HS-5 (cell line): ENCODE results near the gene CRLF3.
"Not testable (repeated sequence)": the region's sequence is repeated elsewhere in the genome, so short reads cannot be mapped to it uniquely, and the experiment has no call there.

Source experiments
- DNase-seq: peaks from one replicate; pipeline ENCODE4 v3.0.0-alpha.2; 2012; ENCODE audit warnings: low read depth

Gene CRLF3

DNA sequence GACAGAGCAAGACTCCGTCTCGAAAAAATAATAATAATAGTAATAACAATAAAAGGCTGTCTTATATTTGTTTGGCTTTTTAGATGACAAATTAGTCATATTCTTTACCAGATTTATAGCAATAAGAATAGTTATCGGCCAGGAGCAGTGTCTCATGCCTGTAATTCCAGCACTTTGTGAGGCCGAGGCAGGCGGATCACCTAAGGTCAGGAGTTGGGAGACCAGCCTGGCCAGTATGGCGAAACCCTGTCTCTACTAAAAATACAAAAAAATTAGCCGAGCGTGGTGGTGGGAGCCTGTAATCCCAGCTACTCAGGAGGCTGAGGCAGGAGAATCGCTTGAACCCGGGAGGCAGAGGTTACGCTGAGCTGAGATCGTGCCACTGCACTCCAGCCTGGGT, 10.3 kb downstream of the CRLF3 start:
- DNase-seq, result not testable (repeated sequence)

DNA sequence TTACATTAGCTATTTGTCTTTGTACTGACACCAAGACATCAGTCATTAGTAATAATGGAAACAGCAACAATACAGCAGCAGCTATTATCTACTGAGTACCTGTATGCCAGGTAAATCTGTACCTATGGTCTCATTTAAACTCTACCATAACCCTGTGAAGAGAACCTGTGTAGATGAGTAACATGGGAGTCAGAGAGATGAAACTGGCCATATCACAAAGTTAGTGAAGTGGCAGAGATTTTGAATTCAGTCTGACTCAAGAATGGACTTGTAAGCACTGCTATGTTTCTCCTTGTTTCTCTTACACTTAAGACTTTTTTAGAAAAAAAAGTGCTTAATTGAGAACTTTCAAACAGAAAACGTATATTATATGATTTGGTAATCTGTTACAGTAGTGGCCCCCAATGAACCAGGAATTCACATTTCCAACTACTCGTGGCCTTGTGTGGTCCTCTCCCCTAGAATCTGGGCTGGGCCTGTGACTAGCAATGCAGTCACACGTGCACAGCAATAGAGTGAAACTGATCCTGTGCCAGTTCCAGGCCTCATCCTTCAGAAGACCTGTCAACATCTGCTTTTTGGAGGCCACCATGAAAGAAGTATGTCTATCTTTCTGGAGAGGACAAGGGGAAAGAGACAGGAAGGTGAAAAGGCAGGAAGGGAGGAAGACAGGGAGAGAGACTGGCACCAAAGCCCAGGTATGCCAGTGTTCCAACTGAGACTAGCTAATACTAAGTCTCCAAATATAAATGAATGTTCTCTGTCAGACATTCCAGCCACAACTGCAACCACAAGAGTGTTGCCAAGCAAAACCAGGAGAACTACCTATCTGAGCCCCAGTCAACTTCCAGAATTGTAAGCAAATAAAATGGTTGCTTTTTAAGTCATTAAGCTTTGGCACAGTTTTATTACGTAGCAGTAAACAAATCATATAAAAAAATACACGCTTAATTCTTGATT, 12.0 kb downstream of the CRLF3 start:
- no peak for DNase-seq

DNA sequence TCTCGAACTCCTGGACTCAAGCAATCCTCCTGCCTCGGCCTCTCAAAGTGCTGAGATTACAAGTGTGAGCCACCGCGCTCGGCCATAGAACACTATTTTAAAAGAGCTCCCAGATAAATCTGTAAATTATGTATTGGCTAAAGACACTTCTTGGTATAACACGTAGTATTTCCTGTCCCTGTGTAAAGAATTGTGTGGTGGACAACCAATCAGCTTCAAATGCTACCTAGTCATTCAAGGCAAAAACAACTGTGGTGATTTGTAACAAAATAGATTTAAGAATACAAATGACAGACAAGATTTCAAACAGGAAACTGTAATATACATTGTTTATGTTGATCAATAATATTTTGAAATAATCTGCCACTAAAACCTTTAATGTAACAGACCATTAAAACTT, 14.6 kb downstream of the CRLF3 start:
- no peak for DNase-seq

DNA sequence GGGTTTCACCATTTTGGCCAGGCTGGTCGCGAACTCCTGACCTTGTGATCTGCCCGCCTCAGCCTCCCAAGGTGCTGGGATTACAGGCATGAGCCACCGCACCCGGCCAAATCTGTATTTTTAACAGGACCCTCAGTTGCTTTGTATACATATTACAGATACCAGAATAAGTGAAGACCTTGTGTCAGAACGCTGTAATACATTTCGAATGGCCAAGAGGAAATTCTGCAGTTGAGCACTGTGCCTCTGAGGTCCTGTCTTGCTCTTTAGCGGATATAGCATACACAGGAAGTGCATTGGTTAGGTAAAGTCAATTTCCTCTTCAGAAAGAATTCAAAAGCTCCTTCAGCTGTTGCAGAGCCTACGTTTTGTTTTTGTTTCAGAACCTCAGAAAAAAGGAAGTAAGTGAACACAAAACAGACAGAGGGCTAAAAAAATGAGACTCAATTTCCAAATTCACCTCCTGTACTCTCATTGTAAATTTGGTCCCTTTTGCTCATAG, 15.7 kb downstream of the CRLF3 start:
- DNase-seq, result no peak

DNA sequence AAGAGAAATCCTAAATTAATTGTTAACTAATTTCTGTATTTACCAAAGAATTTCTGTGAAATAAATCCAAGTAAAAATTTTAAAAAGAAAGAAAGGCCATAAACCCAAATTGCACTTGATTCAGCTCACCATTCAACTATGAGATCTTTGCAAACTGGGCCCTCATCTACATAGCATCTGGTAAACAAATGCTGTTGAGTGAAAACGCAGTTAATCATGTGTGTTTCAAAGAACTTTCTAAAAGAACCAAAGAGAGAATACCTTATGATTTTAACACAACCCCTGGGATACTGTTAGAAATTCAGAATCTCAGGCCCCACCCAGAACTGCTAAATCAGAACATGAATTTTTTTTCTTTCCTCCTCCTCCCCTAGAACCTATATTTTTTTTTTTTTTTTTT, 16.6 kb downstream of the CRLF3 start:
- DNase-seq, result no peak

- no peak for DNase-seq
Observed at GRCh38 chr17:30805944-30806456, 18.5 kb downstream of the CRLF3 start.

- DNase-seq, result no peak
Observed at GRCh38 chr17:30801671-30802070, 22.8 kb downstream of the CRLF3 start.

GRCh38 chr17:30796016-30796415, 28.5 kb downstream of the CRLF3 start:
- DNase-seq, result no peak

- no peak for DNase-seq
Observed at GRCh38 chr17:30794372-30794771, 30.1 kb downstream of the CRLF3 start.

DNA sequence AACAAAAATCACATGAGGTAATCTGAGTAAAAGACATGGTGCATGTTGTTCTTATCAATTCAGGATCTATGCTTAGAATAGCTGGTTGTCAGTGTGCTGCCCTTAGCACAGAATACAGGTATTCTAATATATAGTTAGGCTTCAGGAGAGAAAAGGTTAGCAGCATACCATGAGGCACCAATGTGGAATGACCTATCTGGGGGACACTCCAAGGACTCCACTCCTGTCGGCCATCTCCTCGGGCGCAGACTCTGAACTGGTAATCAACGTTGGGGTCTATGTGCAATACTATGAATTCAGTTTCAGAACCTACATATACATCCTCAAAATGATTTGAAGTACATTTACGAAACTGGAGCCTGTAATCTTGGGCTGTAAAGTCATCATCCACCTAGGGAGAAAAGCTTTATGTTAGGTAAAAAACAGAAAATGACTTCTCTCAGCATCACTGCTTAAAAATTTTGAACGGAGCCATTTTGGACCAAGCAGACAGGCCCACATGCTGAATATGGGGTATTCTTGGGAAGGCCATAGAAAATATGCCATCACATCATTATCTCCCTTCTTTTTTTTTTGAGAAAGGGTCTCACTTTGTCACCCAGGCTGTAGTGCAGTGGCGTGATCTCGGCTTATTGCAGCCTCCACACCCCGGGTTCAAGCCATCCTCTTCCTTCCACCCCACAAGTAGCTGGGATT, 31.1 kb downstream of the CRLF3 start:
- DNase-seq, result no peak

DNA sequence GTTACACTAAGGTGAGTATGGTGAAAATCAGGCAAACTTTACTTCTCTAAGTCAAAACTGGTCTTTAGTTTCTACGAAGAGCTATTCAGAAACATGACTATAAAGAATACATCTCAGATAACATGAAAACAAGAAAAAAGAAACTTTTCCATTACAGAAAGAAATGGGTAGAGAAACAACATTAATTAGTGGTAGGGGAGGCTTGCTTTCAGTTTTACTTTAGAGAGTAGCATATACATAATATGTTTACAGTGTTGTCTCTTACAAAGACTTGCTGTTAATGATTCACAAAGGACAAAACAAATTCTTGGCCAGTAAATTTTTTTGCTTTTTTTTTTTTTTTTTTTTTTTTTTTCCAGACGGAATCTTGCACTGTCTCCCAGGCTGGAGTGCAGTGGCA, 34.2 kb downstream of the CRLF3 start:
- DNase-seq, result no peak

GRCh38 chr17:30788918-30789317, 35.6 kb downstream of the CRLF3 start:
- DNase-seq, result no peak

- DNase-seq, result no peak
Observed at GRCh38 chr17:30782206-30782605, 42.3 kb downstream of the CRLF3 start.

DNA sequence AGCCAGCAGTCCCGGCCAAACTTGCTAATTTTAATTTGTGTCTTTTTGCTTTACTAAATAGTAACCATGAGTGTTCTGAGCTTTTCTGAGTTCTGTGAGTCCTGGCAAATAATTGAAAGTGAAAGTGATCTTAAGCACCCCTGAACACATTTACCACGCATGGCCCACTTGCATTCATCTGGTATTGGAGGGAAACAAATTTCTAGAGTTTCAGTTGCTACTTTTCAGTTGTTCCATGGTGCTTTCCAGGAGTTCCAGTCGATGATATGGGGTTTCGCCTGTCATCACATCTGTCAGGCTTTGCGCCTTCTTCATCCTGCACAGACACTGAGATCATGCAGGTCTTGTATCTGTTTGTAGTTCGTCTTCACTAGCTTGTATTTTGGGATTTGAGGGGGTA, 44.1 kb downstream of the CRLF3 start:
- DNase-seq, result no peak

DNA sequence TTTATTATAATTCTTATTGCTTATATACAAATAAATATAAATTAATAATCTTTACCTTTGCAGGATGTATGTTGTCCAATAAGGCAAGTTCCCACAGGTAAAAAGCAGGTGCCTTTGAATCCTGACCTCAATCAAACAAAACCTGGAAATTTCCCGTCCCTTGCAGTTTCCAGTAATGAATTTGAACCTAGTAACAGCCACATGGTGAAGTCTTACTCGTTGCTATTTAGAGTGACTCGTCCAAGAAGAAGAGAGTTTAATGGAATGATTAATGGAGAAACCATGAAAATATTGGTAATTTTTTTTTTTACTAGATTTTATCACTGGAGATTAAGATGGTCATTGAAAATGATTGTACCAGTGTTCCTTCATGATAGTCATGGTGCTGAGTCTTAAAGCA, 55.7 kb downstream of the CRLF3 start:
- not testable (repeated sequence) for DNase-seq

GRCh38 chr17:30767641-30768404, 56.7 kb downstream of the CRLF3 start:
- DNase-seq, result not testable (repeated sequence)

GRCh38 chr17:30761060-30761459, 63.4 kb downstream of the CRLF3 start:
- no peak for DNase-seq

DNA sequence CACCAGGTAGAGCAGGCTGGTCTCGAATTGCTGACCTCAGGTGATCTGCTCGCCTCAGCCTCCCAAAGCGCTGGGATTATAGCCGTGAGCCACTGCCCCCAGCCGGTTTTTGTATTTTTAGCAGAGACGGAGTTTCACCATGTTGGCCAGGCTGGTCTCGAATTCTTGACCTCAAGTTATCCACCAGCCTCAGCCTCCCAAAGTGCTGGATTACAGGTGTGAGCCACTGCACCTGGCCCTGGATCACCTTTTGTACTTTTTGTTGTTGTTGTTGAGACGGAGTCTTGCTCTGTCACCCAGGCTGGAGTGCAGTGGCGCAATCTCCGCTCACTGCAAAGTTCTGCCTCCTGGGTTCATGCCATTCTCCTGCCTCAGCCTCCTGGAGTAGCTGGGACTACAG, 71.2 kb downstream of the CRLF3 start:
- DNase-seq, result not testable (repeated sequence)

- not testable (repeated sequence) for DNase-seq
Observed at GRCh38 chr17:30750982-30751381, 73.5 kb downstream of the CRLF3 start.

GRCh38 chr17:30747621-30748020, 76.9 kb downstream of the CRLF3 start:
- DNase-seq, result not testable (repeated sequence)

DNA sequence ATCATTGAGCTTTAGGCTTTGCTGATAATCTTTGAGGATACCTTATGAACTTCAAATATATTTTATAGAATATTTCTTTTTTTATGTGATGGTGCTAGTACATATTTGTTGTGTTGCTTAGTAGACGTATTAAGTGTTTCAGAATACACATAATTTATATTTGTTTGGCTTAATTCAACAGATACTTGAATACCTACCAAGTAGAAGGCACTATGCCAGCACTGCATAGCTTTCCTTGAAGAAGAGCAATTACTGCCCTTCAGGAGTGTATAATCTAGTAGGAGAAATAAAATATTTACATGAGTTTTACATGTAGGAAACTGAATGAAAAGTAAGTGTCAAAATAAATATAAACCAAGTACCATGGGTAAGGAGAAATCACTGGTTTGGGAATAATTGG, 81.8 kb downstream of the CRLF3 start:
- DNase-seq, result not testable (repeated sequence)

DNA sequence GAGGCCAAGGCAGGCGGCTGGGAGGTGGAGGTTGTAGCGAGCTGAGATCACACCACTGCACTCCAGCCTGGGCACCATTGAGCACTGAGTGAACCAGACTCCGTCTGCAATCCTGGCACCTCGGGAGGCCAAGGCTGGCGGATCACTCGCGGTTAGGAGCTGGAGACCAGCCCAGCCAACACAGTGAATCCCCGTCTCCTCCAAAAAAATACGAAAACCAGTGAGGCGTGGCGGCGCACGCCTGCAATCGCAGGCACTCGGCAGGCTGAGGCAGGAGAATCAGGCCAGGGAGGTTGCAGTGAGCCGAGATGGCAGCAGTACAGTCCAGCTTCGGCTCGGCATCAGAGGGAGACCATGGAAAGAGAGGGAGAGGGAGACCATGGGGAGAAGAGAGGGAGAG, 88.1 kb downstream of the CRLF3 start:
- DNase-seq, result not testable (repeated sequence)
